Sigmoid colon (tissue), 3 donors: ENCODE data around the gene SCAMP2.

ENCODE experiments used
- CTCF ChIP-seq, 4 experiments: fragments of 450-650 bp in 3 of 4; fragments of 200-600 bp in 1 of 4; IDR thresholded peaks; one replicate each; pipeline ENCODE4 v1.5.1; 2016 to 2019; ENCODE audit warnings: antibody characterized with exemption in 4 of 4, mild to moderate bottlenecking in 3 of 4, moderate library complexity in 2 of 4
- POLR2A ChIP-seq, 2 donors: fragments of 450-650 bp; IDR thresholded peaks; one replicate each; pipeline ENCODE4 v1.6.1; 2016; ENCODE audit warnings: antibody characterized with exemption in 2 of 2, mild to moderate bottlenecking in 2 of 2, moderate library complexity in 2 of 2

GRCh38 chr15:74868059-74868458 is 5.1 kb downstream of the SCAMP2 start:
- TF ChIP-seq POLR2A (IDR thresholded peaks at IDR 0.05) (no peak), CTCF (IDR thresholded peaks at IDR 0.05) (no peak)
